HG03135 (cell line): ENCODE results near the gene BRAP.
"Not testable (repeated sequence)": the region's sequence is repeated elsewhere in the genome, so short reads cannot be mapped to it uniquely, and the experiment has no call there.

Experiments
- ATAC-seq: cut with Tn5 transposase; IDR thresholded peaks from one replicate; pipeline ENCODE4 v1.9.1; 2021; ENCODE audit warnings: mild to moderate bottlenecking, moderate library complexity; ENCODE audit not compliant: unreplicated experiment

Gene BRAP

DNA sequence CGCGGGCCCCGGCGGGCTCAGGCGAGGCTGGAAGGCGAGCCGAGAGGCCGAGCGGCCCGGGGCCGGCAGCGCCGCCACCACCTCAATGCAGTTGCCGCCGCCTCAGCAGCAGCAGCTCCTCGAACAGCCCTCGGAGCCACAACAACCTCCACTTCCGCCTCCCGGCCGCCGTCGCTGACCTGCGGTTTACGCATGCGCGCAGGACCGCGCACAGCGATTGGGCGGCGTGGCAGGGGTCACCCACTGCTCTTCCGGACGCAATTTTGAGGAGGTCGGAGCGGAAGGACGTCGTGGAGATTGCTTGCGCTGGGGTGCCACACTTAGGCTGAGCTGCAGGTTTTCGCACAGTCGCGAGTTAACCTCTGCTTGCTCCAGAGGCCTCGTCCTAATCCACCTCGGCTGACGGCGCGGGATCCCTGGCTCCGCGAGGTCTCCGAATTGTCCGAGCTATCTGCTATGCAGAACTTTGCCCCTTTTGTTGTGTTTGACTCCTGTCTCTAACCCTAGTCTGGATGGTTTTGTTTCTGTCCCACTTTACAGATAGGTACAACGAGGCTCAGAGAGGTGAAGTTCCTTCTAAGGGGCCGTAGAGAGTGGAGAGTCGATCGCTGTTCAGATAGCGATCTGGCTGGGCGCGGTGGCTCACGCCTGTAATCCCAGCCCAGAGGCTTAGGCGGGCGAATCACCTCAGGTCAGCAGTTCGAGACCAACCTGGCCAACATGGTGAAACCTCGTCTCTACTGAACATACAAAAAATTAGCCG lies at the start of gene BRAP, which contains the start of gene ACAD10:
BRAP (minus strand) TSS at position 146 of the 763 bp plus-strand sequence. CDS start 164 bp downstream, outside the sequence.
ACAD10 (plus strand) TSS at position 243 of the 763 bp plus-strand sequence. CDS start 6,657 bp downstream, outside the sequence.
- ATAC-seq, result peak; percentile 83

DNA sequence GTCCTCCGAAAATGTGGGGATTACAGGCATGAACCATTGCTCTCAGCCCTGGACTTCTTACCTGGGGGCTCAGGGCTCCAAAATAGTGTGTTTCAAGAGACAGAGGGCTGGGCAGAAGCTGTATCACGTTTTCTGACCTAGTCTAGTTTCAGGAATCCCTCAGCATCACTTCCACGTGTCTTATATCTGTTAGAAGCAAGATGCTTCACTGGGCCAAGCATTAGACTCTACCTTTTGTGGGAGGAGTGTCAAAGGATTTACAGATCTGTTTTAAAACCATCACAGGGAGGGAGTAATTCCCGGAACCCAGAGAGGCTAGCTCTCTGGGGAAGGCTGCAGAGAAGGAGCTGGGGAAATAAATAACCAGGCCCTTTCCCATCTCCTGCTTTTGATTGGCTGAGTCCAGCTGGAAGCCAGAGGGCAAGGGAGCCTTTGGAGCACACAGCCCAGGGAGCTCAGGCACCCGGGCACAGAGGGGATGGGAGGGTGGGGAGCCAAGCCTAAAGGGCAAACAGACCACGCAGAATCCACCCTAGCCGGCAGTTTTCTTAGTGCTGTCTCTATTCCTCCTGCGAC lies 47.7 kb upstream of the BRAP start:
- no peak for ATAC-seq

GRCh38 chr12:111732786-111733185 lies 47.0 kb upstream of the BRAP start:
- ATAC-seq, result no peak

GRCh38 chr12:111730420-111730819 lies 44.7 kb upstream of the BRAP start:
- no peak for ATAC-seq

- ATAC-seq, result no peak
Measured at GRCh38 chr12:111728795-111729194, 43.0 kb upstream of the BRAP start.

DNA sequence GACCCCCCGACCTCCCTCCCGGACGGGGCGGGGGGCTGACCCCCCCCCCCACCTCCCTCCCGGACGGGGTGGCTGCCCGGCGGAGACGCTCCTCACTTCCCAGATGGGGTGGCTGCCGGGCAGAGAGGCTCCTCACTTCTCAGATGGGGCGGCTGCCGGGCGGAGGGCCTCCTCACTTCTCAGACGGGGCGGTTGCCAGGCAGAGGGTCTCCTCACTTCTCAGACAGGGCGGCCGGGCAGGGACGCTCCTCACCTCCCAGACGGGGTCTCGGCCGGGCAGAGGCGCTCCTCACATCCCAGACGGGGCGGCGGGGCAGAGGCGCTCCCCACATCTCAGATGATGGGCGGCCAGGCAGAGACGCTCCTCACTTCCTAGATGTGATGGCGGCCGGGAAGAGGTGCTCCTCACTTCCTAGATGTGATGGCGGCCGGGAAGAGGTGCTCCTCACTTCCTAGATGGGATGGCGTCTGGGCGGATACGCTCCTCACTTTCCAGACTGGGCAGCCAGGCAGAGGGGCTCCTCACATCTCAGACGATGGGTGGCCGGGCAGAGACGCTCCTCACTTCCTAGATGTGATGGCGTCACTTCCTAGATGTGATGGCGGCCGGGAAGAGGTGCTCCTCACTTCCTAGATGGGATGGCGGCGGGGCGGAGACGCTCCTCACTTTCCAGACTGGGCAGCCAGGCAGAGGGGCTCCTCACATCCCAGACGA lies 38.0 kb upstream of the BRAP start:
- not testable (repeated sequence) for ATAC-seq

DNA sequence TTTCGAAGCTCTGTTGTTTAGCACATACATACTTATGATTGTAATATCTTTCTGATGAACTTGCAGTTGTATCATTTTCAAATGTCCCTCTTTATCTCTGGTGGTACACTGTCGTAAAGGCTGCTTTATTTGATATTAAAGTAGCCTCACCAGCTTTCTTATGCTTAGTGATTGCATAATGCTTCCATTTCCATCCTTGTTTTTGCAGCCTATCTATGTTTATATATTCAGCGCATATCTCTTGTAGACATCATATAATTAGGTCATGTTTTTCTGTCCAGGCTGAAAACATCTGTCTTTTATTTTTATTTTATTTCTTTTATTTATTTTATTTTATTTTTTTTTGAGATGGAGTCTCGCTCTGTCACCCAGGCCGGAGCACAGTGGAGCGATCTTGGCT lies 34.7 kb upstream of the BRAP start:
- ATAC-seq, result no peak

DNA sequence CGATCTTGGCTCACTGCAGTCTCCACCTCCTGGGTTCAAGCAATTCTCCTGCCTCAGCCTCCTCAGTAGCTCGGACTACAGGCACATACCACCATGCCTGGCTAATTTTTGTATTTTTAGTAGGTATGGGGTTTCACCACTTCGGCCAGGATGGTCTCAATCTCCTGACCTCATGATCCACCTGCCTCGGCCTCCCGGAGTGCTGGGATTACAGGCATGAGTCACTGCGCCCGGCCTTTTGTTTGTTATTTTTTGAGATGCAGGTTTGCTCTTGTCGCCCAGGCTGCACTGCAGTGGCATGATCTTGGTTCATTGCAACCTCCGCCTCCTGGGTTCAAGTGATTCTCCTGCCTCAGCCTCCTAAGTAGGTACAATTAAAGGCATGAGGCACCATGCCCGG lies 33.6 kb upstream of the BRAP start:
- ATAC-seq, result not testable (repeated sequence)

DNA sequence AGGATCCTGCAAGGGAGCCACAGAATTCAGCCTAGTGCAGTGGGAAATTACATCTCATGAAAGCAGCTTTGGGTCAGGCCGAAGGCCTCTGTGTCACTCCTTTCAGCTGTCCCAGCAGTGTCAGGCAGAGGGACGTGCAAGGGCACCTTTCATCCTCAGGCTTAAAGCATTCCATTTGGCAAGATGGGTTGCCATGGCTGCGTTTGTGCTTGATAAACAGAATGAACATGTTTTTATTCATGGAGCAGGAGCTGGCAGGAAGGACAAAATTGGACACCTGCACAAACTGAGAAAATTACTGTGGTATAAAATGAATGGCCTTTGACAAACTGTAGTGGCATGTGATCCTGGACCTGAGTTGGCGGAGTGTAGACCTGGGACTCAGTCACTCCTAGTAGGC lies 29.5 kb upstream of the BRAP start:
- no peak for ATAC-seq

DNA sequence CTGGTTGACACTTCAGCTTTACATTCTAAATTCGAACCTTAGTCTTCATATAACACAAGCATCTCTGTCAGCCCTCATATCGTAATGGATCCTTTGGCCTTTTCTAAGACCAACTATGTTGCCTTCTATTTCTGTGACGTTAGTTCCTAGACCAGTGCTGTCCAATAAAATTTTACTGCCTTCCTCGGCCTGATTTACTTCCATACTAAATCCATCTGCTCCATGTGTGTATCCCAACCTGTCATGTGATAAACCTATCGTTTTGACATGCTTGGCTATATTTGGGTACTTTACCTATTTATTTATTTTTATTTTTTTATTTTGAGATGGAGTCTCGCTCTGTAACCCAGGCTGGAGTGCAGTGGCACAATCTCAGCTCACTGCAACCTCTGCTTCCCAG lies 20.4 kb upstream of the BRAP start:
- no peak for ATAC-seq

DNA sequence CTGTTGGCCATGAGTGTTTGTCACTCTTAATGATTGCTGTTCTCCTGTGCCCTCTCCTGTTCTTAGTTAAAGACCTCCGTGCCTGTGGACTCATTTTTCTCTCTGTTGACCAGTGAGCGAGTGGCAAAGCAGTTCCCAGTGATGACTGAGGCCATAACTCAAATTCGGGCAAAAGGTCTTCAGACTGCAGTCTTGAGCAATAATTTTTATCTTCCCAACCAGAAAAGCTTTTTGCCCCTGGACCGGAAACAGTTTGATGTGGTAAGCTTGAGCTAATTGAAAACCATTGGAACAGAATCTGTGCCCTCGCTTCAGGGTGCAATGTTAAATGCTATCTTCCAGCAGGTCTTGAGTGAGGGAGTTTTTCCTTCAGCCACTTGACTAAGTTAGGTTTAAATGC lies 19.9 kb upstream of the BRAP start:
- ATAC-seq, result no peak

DNA sequence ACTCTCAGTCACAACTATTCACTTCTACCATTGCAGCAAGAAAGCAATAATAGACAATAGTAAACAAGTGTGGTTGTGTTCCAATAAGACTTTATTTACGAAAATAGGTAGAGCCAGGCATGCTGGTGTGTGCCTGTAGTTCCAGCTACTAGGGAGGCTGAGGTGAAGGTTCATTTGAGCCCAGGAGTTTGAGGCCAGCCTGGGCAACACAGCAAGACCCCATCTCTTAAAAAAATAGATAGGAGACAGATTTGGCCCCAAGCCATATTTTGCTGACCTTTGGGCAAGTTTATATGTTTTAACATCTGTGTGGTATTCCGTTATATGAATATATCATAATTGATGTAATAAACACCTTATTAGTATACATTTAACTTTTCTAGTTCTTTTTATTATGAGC lies 14.2 kb upstream of the BRAP start:
- ATAC-seq, result no peak

DNA sequence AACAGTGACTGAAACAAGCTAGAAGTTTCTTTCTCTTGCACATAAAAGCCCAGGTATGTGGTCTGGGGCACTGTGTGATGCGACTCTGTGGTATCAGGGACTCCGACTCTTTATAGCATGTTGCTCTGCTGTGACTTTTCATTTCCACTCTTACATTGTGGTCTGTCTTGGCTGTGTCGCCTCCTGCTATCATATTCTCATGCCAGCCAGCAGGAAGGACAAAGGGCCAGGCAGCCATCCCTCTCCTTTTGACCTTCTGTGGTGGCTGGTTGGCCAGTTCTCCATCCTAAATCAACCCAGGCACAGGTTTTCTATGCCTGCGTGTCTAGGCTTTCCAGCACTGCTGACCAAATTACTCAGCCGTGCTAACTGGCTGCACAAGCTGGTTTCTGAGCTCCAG lies 8.1 kb upstream of the BRAP start:
- ATAC-seq, result no peak

GRCh38 chr12:111692575-111693210 lies 6.9 kb upstream of the BRAP start:
- no peak for ATAC-seq

DNA sequence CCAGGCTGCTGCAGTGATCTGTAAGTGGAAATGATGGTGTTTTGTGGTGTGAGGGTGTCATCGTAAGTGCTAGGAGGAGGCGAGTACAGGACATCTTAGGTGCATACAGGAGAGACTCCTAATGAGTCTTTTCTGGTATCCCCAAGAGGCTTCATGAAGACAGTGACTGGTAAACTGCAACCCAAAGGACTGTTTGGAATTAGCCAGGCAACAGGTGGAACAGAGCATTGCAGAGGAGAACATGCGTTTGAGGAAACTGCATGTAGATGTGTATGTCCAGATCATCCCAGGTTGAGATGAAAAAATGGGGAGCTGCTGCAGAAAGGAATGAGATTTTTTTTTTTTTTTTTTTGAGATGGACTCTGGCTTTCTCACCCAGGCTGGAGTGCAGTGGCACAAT lies 5.5 kb upstream of the BRAP start:
- no peak for ATAC-seq

DNA sequence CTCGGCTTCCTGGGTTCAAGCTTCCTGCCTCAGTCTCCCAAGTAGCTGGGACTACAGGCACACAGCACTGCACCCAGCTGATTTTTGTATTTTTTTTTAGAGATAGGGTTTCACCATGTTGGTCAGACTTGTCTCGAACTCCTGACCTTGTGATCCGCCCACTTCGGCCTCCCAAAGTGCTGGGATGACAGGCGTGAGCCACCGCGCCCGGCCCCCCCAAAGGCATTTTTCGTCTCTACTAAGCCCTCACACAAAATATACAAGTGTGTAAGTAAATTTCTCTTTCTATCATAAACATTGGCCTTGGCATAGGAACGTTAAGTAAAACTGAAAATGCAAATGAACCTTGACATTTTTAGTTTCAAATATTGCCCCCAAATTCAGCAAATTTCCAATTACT lies 2.2 kb upstream of the BRAP start:
- no peak for ATAC-seq

- ATAC-seq, result peak; percentile 31
Measured at GRCh38 chr12:111687255-111687654, 1.5 kb upstream of the BRAP start.

DNA sequence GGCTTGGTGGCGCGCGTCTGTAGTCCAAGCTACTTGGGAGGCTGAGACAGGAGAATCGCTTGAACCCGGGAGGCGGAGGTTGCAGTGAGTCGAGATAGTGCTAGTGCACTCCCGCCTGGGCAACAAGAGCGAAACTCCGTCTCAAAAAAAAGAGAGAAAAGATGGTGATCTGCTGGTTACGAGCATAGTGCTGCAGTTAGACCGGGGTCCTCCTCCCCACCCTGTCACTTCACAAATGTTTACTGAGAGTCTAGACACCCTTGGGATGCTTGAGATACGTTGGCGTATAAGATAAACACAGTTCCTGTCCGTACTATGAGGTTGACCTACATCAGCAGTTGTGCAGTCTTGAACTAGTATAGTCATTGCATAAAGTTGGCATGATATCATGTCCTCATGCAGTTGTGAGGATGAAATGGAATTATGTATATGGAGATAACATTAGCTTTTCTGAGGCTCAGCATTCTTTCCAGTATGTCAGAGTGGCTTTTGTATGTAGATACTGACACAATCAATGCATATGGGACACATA lies 884 bp upstream of the BRAP start:
- no peak for ATAC-seq

DNA sequence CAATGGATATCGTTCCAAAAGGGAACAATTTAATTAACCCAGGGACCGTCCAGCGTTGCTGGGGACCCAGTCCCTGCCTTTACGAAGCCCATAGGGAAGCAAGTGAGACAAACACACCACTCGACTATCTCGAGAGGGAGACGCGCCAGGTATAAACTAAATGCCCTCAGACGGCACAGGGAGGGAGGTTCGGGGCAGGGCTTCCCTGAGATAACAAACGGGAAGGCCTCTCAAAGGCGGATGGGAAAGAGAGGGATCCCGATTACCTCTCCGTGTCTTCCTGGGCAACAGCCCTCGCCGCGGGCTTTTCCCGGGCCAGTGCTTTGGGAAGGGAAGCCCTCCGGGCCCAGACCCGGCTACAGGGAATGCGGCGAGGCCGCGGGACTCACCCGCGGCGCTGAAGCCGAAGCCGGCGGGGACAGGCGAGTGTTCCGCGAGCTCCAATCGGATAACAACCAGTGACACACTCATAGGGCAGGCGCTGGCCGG lies 390 bp downstream of the BRAP start:
- ATAC-seq, result peak; percentile 8

- ATAC-seq, result not testable (repeated sequence)
Measured at GRCh38 chr12:111684485-111685198, 1.1 kb downstream of the BRAP start.
